NCI-H2196 treated with DMSO at 0.1 percent for 48 hours (cell line): ENCODE measurements around the gene RTL9.

ENCODE experiments used
- DNase-seq: peaks from one replicate; lab custom pipeline; 2025; ENCODE audit not compliant: unreplicated experiment; lab: John Stamatoyannopoulos, UW

Gene RTL9

GRCh38 chrX:110341189-110342035 is 17.2 kb upstream of the RTL9 start:
- no peak for DNase-seq

GRCh38 chrX:110346681-110347080 is 12.0 kb upstream of the RTL9 start:
- no peak for DNase-seq

GRCh38 chrX:110359273-110359672 is 625 bp downstream of the RTL9 start:
- no peak for DNase-seq

DNA sequence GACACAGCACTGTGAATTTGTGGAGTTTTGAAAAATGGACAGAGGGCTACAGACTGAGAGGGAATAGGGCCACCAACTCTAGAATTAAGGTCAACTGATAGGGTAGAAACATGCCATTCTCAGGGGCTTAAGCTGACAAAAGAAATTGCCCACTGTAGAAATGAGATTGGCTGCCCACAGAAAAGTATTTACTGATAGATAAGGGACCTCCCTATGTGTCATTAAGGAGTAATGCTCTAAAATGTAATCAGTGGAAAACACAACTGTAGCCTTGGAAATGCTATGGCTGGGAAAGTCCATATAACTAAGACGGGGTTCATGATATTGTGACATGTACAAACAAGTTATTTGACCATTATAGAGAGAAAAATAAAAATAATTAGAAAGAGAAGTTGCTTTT is 4.6 kb downstream of the RTL9 start:
- no peak for DNase-seq

GRCh38 chrX:110373310-110373709 is 14.7 kb downstream of the RTL9 start:
- DNase-seq, result no peak

- no peak for DNase-seq
These were observed 15.9 kb downstream of the RTL9 start for GRCh38 chrX:110374559-110374958.

DNA sequence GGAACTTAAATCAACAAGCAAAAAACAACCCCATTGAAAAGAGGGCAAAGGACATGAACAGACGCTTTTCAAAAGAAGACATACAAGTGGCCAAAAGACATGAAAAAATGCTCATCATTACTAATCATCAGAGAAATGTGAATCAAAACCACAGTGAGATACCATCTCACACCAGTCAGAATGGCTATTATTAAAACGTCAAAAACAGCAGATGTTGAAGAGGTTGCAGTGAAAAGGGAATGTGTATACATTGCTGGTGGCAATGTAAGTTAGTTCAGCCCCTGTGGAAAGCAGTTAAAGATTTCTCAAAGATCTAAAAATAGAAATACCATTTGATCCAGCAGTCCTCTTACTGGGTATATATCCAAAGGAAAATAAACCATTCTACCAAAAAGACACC is 22.6 kb downstream of the RTL9 start:
- DNase-seq, result no peak

- DNase-seq, result no peak
These were observed 24.8 kb downstream of the RTL9 start for GRCh38 chrX:110383414-110383813.

DNA sequence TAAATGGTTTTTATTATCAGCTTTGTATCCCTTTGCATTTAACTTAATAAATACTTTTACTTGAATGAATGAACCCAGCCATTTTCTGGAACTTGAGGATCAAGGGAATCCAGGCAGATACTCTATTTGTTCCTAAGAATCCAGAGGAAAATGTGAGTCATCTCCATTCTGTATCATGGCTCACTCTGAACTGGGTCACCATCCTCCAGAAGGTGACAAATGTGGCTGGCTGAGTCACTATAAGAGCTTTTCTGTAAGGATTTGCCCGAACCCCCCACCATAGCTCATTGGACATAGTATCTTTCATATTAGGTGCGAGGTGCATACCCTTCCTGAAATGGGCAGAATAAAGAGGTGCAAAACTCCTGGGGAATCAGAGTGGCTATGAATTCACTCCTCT is 25.8 kb downstream of the RTL9 start:
- DNase-seq, result no peak

DNA sequence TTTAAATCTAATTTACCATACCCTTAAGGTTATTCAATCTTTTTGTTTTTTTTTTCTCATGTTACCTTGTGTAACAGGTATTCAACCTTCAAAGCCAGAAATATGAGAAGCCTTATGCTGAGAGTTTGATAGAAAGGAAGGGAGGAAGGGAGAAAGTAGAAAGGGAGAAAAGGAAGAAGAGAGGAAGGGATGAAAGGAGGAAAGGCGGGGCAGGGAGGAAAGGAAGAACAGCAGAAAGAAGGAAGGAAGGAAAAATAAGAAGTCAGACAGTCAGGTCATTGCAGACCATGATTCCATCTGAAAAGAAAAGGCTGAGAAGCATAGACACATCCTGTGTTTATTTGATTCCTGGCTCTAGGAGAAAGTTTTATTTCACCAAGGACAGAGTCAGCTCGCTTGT is 30.9 kb downstream of the RTL9 start:
- DNase-seq, result no peak

- DNase-seq, result no peak
These were observed 32.4 kb downstream of the RTL9 start for GRCh38 chrX:110391086-110391485.

GRCh38 chrX:110394651-110395050 is 36.0 kb downstream of the RTL9 start:
- DNase-seq, result no peak

- no peak for DNase-seq
These were observed 37.2 kb downstream of the RTL9 start for GRCh38 chrX:110395877-110396276.

GRCh38 chrX:110396735-110397134 is 38.1 kb downstream of the RTL9 start:
- DNase-seq, result no peak

DNA sequence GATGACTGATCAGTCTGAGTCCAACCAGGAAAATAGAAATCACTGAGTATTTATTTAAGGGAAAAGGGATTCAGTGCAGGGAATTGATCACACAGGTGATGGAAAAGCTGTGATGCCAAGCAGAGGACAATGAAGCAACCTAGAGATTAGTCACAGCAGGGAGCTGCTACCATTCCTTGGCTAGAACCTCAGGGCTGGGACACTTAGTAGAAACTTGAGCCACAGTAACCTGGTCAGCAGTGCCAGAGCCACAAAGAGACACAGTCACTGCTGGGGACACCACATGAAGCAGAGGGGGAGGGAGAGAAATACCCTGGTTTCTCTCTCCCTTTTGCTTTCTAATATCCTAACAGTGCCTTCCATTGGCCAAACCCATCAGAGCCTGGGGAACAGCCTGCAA is 38.7 kb downstream of the RTL9 start:
- no peak for DNase-seq

- DNase-seq, result no peak
These were observed 39.3 kb downstream of the RTL9 start for GRCh38 chrX:110397904-110398303.

- DNase-seq, result no peak
These were observed 40.8 kb downstream of the RTL9 start for GRCh38 chrX:110399497-110399896.

DNA sequence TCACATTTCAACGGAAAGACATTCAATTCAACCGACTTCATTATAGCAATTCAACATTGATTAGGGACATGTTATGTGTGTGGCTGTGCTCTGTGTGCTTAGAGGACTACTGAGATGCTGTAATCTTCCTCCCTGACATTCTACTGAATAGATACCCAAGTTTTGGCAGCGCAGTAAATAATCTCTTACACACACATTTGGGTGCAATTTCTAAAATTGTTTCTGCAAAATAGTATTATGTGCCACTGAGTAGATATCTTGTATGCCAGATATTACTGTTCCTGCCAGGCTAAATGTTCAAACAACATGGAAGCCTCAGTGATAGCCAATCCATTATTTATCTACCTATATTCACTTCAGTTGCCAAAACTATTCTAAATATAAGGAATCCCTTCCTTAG is 41.3 kb downstream of the RTL9 start:
- DNase-seq, result no peak

- no peak for DNase-seq
These were observed 42.5 kb downstream of the RTL9 start for GRCh38 chrX:110401135-110401534.

DNA sequence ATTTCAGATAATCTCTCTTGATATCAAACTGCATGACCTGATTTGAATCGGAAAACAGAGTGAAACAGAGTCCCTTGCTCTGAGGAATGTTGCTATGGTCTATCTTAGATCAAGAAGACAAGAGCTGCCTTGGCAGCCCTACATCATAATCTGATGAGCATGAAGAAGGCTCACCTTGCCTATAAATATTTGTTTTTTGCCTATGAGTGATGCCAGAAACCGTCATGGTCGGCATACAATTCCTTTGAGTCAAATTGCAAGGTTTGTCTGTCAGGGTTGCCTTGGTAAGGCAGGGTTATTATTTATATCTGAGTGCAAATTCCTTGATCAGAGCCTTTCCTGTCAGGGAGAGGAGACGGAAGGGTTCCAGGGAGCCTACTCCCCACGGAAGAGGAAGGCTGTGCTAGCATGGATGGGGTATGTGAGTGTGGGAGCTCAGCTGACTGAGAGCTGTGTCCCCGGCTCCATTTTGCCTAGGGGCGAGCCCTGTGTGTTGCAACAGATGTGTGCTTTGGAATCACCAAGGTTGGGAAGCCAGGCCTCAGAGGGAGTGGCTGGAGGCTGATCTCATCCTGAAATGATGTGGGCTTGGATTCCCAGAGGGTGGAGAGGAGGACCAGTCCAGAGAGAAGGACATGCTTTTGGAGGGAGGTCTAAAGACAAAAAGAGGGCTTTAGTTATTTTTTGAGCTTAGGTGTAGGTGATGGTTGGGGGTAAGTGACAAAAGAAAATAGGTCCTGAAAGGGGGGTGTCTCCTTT is 43.6 kb downstream of the RTL9 start:
- no peak for DNase-seq

DNA sequence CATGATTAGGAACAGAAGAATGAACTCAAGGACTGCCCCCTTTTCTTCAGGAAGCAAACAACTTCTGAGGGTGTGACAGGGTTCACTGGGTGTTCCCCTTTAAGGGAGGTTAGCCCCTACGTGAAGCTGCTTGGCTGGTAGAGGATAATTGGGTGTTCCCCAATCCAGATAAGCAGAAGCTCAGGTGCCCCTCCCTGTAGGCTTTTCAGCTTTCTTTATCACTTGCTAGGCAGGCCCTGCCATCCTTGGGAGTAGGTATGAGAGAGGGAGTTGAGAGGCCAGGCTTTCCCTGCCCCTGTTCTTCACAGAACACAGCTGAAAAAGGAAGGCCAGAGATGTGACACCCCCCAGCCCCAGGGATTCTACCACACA is 44.2 kb downstream of the RTL9 start:
- DNase-seq, result no peak

- DNase-seq, result no peak
These were observed 45.0 kb downstream of the RTL9 start for GRCh38 chrX:110403441-110404238.
